Activated CD4-positive, alpha-beta T cell treated with anti-CD3 and anti-CD28 coated beads, Interleukin-2, amount 50 U/mL, for 1 hour (primary cell): ENCODE measurements around the gene USH1G.

ENCODE experiments used
- DNase-seq: peaks from one replicate; pipeline ENCODE4 v3.0.0-alpha.2; 2020

USH1G gene

GRCh38 chr17:74900208-74900607 lies 22.8 kb downstream of the USH1G start:
- no peak for DNase-seq

- no peak for DNase-seq
Measured at GRCh38 chr17:74898376-74898946, 24.6 kb downstream of the USH1G start.

DNA sequence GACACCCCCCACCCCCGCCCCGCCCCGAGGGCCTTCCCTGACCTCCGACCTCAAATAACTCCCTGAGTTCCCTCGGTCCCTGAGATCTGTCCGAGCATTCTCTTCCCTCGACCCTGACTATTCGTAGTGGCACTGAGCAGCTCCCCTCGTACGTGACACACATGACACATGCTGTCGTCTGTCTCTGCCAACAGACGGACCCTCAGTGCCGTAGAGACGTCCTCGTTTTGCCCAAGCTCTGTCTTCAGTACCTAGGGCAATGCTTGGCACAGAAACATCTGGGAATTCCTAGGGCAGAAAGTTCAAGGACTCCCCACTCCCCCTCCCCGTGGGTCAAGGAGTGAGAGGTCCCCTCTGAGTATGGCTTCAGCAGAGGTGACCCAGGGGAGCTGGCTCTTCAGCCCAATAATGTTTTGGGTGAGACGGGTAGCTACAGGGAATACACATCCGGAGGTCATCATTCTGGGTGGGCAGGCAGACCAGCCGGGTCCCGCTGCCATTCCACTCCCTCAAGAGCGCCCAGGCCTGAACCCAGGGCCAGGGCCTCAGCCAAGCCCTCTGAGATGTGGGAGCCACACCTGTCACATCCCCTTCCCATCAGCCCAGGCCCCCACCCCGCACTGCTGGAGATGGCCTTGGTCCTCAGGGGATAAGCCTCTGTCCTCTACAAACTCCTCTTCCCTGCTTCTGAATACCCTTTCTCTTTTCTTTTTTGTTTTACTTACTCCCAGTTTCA lies 29.0 kb downstream of the USH1G start:
- no peak for DNase-seq

- no peak for DNase-seq
Measured at GRCh38 chr17:74892974-74893911, 29.8 kb downstream of the USH1G start, which contains the start of gene FADS6. Gene FADS6 (minus strand): TSS chr17:74893633. CDS start chr17:74893595, 38 bp downstream.

- DNase-seq = no peak
Measured at GRCh38 chr17:74892013-74892841, 30.8 kb downstream of the USH1G start.

DNA sequence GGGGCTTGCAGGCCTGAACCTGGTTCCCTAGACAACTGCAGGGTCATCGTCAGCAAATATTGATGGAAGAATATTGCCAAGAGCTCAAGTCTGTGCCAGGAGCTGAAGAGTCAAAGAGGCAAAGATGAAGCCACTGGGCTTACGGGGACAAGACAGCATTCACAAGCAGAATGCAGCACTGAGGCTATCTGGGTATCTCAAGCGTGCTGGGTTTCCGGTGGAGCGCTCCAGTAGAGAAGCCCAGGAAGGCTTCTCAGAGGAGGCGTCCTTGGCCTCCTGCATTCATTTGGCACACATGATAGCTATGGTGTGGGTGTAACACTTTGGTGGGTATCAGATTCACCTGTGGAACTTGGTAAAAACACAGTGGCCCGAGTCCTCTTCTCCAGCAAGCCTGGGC lies 32.5 kb downstream of the USH1G start:
- DNase-seq = no peak

DNA sequence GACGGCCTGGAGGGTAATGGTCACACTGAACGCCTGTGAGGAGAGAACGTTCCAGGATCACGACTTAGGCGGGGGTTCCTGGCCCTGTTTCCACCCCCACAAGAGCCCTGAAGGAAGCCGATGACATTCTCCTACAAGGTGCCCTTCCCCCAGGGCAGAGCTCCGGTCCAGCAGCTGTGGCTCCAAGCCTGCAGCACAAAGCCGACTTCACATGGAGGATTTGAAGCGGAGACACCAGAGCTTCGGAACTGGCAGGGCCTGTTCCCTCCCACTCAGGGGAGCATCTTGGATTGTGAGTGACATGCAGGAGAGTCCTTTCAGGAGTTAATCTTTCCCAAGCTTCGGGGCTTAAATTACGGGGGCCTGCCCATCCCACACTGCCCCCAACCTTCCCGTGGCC lies 34.6 kb downstream of the USH1G start:
- no peak for DNase-seq

- no peak for DNase-seq
Measured at GRCh38 chr17:74883241-74883745, 39.8 kb downstream of the USH1G start.

GRCh38 chr17:74882517-74883240 lies 40.4 kb downstream of the USH1G start:
- DNase-seq = no peak

- DNase-seq = no peak
Measured at GRCh38 chr17:74881073-74881472, 42.0 kb downstream of the USH1G start.

- DNase-seq = no peak
Measured at GRCh38 chr17:74879308-74879707, 43.7 kb downstream of the USH1G start.

DNA sequence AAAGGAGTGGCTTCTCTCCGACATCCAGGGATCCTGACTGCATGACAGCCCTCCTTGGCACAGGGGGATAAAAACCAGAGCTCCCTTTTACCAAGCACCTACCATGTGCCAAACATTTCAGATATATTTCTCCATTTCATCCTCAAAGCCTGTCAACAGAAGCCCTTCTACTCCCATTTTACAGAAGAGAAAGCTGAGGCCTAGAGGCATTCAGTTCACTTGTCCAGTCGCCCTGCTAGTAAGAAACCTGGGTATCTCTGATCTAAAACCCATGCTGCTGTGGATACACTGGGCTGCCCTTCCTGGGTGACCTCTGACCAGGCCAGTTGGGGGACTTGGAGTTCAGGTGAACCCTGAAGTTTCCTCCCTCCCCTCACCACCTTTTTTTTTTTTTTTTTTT lies 44.4 kb downstream of the USH1G start:
- DNase-seq = no peak

DNA sequence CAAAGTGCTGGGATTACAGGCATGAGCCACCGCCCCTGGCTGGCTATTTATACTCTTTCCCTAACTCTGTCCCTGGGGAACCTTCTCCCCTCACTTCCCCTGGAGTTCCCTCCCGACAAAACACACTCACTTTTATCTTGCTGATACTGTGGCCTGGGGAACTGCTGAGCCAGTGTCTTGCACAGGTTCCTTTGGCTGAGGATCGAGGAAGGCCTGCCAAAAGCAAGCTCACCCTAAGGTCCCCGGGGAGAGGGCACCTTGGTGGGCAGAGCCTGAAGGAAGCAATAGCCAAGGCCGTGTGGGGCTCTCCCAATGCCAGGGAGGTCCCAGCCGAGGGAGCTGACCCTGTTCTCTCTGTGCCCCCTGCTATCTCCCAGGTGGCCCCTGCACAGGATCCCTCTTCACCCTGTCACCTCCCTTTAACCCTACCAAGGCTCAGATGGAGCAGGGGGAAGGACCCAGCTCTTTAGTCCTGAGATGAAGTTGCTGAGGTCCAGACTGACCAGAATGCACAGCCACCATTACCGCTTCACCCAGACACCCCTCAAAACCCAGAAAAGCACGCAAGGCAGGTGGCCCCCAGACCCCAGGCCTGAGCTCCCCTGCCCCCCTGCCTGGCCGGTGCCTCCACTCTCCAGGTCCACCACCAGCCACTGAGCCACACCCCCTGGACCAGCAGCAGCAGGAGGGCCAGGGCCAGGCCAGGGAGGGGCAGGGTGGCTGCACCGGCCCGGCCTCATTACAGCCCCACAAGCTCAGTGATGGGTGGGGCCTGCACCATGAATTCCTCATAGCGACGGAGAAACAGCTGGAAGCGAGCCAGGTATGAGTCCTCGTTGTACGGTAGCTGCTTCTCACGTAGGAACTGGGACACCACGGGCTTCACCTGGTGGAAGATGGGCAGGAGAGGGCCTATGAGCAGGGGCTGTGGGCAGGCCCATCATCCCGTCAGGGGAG lies 45.2 kb downstream of the USH1G start:
- no peak for DNase-seq

- no peak for DNase-seq
Measured at GRCh38 chr17:74875977-74876593, 47.0 kb downstream of the USH1G start.

- DNase-seq = no peak
Measured at GRCh38 chr17:74875155-74875976, 47.7 kb downstream of the USH1G start.

DNA sequence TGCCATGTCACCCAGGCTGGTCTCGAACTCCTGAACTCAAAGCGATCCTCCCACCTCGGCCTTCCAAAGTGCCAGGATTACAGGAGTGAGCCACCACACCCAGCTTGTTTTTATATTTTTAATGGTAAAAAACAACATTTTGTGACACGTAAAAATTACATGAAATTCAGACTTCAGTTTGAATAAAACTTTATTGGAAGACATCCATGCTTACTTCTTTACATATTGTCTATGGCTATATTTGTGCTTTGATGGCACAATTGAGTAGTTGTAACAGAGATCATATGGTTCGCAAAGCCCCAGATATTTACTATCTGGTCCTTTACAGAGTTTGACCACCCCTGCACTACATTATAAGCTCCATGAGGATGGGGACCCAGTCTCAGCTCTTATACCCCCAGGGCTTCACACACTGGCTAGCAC lies 48.4 kb downstream of the USH1G start:
- no peak for DNase-seq

- no peak for DNase-seq
Measured at GRCh38 chr17:74873874-74874614, 49.0 kb downstream of the USH1G start.
